Parathyroid adenoma (tissue), 2 donors: ENCODE measurements around the gene FLYWCH1.

Experiments
- H2AFZ ChIP-seq: fragments of 300-600 bp; sonication (generic); one replicate; pipeline ENCODE4 v1.7.0; 2017; ENCODE audit warnings: antibody characterized with exemption, mild to moderate bottlenecking
- H3K27ac ChIP-seq: fragments of 300-600 bp; sonication (generic); one replicate; pipeline ENCODE4 v1.7.0; 2017
- H3K27me3 ChIP-seq: fragments of 300-600 bp; sonication (generic); one replicate; pipeline ENCODE4 v1.7.0; 2017; ENCODE audit warnings: low read length; ENCODE audit not compliant: control insufficient read depth, insufficient read depth
- H3K36me3 ChIP-seq: fragments of 300-600 bp; sonication (generic); one replicate; pipeline ENCODE4 v1.7.0; 2017; ENCODE audit warnings: low read length; ENCODE audit not compliant: control insufficient read depth, insufficient read depth
- H3K4me1 ChIP-seq: fragments of 300-600 bp; sonication (generic); one replicate; pipeline ENCODE4 v1.7.0; 2017; ENCODE audit warnings: control low read depth
- H3K4me2 ChIP-seq: fragments of 300-600 bp; sonication (generic); one replicate; pipeline ENCODE4 v1.7.0; 2017; ENCODE audit warnings: low read length
- H3K4me3 ChIP-seq: fragments of 300-600 bp; sonication (generic); one replicate; pipeline ENCODE4 v1.7.0; 2017; ENCODE audit warnings: low read depth, low read length
- H3K79me2 ChIP-seq: fragments of 300-600 bp; sonication (generic); one replicate; pipeline ENCODE4 v1.7.0; 2017; ENCODE audit warnings: control low read depth
- H3K9ac ChIP-seq: fragments of 300-600 bp; sonication (generic); one replicate; pipeline ENCODE4 v1.7.0; 2017; ENCODE audit warnings: mild to moderate bottlenecking
- H3K9me3 ChIP-seq: fragments of 300-600 bp; sonication (generic); one replicate; pipeline ENCODE4 v1.7.0; 2017; ENCODE audit warnings: low read length; ENCODE audit not compliant: control insufficient read depth
- CTCF ChIP-seq: fragments of 300-600 bp; sonication (generic); IDR thresholded peaks from one replicate; pipeline ENCODE4 v1.7.0; 2017; ENCODE audit warnings: antibody characterized with exemption, mild to moderate bottlenecking
- donor health status: primary hyperparathyroidism.

The FLYWCH1 gene

GRCh38 chr16:2987833-2988232 is 76.1 kb downstream of the FLYWCH1 start:
- Histone ChIP-seq H3K9me3 (no peaks in the 10 kb centered on the region), H3K4me3 (no peak overlapping the region), H3K4me1 (peaks cover 3% of the 10 kb centered on the region), H3K27ac (no peak overlapping the region), H3K4me2 (no peak overlapping the region), H3K27me3 (no peaks in the 10 kb centered on the region), H3K36me3 (no peaks in the 10 kb centered on the region), H3K79me2 (no peaks in the 10 kb centered on the region), H3K9ac (no peak overlapping the region), H2AFZ (no peak overlapping the region)
- TF ChIP-seq CTCF = no peak

DNA sequence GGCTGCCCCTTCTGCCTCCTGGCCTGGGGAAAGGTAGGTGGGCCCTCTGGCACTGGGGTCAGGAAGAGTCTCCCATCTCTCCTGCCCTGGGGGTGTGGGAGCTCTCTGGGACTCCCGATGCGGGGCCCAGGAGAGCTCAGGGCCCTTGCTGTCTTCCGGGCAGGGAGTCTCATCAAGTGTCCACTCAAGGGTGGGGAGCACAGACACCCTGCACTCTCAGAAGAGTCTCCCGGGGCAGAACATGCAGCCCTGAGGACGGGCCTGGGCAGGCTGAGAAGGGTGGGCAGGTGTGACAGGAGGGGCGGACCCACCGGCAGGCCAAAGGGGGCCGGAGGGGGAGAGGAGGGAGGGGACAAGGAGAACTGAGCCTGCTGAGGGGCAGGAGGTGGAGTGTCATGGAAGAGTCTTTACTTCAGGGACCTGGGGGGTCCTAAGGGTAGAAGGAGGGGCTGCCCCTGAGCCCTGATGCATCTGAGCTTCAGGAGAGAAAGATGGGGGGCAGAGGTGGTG is 76.9 kb downstream of the FLYWCH1 start:
- H2AFZ ChIP-seq = no peak overlapping the region
- H3K9ac ChIP-seq = no peak overlapping the region
- H3K9me3 ChIP-seq = no peaks in the 10 kb centered on the region
- H3K79me2 ChIP-seq = no peaks in the 10 kb centered on the region
- H3K27me3 ChIP-seq = no peaks in the 10 kb centered on the region
- no peaks in the 10 kb centered on the region for H3K36me3 ChIP-seq
- no peak overlapping the region for H3K4me3 ChIP-seq
- H3K4me2 ChIP-seq = no peak overlapping the region
- TF ChIP-seq CTCF = no peak
- H3K4me1 ChIP-seq = peaks cover 3% of the 10 kb centered on the region
- H3K27ac ChIP-seq = no peak overlapping the region

GRCh38 chr16:2990891-2991290 is 79.2 kb downstream of the FLYWCH1 start:
- Histone ChIP-seq H3K4me2 (no peak overlapping the region), H3K79me2 (no peaks in the 10 kb centered on the region), H3K4me1 (no peaks in the 10 kb centered on the region), H3K4me3 (no peak overlapping the region), H2AFZ (no peak overlapping the region), H3K27ac (no peak overlapping the region), H3K36me3 (no peaks in the 10 kb centered on the region), H3K9me3 (no peaks in the 10 kb centered on the region), H3K9ac (no peak overlapping the region), H3K27me3 (no peaks in the 10 kb centered on the region)
- TF ChIP-seq CTCF = no peak

GRCh38 chr16:2991566-2992261 is 80.0 kb downstream of the FLYWCH1 start:
- no peaks in the 10 kb centered on the region for H3K27me3 ChIP-seq
- no peaks in the 10 kb centered on the region for H3K36me3 ChIP-seq

More at GRCh38 chr16:2991566-2992261, 80.0 kb downstream of the FLYWCH1 start:
- no peaks in the 10 kb centered on the region for H3K79me2 ChIP-seq
- H3K9me3 ChIP-seq = no peaks in the 10 kb centered on the region
- H3K4me3 ChIP-seq = no peak overlapping the region
- no peak overlapping the region for H3K4me2 ChIP-seq
- TF ChIP-seq CTCF = no peak
- H2AFZ ChIP-seq = no peak overlapping the region
- no peak overlapping the region for H3K27ac ChIP-seq
- H3K9ac ChIP-seq = no peak overlapping the region
- H3K4me1 ChIP-seq = no peaks in the 10 kb centered on the region
